Heart right ventricle (tissue), 16 donors: ENCODE measurements around the gene ACOXL. TPM values are rescaled to one million over a fixed set of nuclear protein-coding genes. Genes with fewer than 3 reads are reported as not detected.
A peak's percentile ranks its signal among the peaks of the same experiment; 100 is the strongest.

Experiments used
- ATAC-seq, 8 donors: fragments of 200-7000 bp; cut with Tn5 transposase; one replicate each; pipeline ENCODE4 v1.9.1; 2020; ENCODE audit warnings: mild to moderate bottlenecking in 8 of 8, moderate library complexity in 8 of 8, moderate number of reproducible peaks in 1 of 8
- DNase-seq, 2 donors: peaks; one replicate each; pipeline ENCODE4 v3.0.0-alpha.2; 2020
- H3K27ac ChIP-seq, 10 donors: fragments of 200-600 bp; sonication (generic) in 2 of 10; one replicate each; pipeline versions ENCODE4 v1.5.0 to v1.8.0; 2020 to 2022; ENCODE audit warnings: mild to moderate bottlenecking in 3 of 10
- H3K27me3 ChIP-seq, 7 donors: fragments of 200-600 bp; one replicate each; pipeline ENCODE4 v1.8.0; 2021 to 2022; ENCODE audit warnings: mild to moderate bottlenecking in 2 of 7
- H3K36me3 ChIP-seq, 9 donors: fragments of 200-600 bp; sonication (generic) in 1 of 9; one replicate each; pipeline versions ENCODE4 v1.5.0 to v1.8.0; 2020 to 2022; ENCODE audit warnings: mild to moderate bottlenecking in 2 of 9
- H3K4me1 ChIP-seq, 9 donors: fragments of 200-600 bp; sonication (generic) in 1 of 9; one replicate each; pipeline versions ENCODE4 v1.5.0 to v1.8.0; 2020 to 2022; ENCODE audit warnings: mild to moderate bottlenecking in 4 of 9
- H3K4me3 ChIP-seq, 10 donors: fragments of 200-600 bp; sonication (generic) in 2 of 10; one replicate each; pipeline versions ENCODE4 v1.5.0 to v1.8.0; 2020 to 2022; ENCODE audit warnings: mild to moderate bottlenecking in 7 of 10, moderate library complexity in 2 of 10
- H3K9me3 ChIP-seq, 11 donors: fragments of 200-600 bp in 10 of 11; sonication (generic) in 2 of 11; one replicate each; pipeline versions ENCODE4 v1.5.0 to v1.8.0; 2013 to 2022; ENCODE audit warnings: mild to moderate bottlenecking in 2 of 11, control low read depth in 1 of 11, moderate library complexity in 1 of 11
- WGBS, 2 donors: extraction: QIAGEN DNeasy Blood & Tissue Kit; methylation state at CpG; one replicate each; pipeline ENCODE4 v1.1.7; 2013; ENCODE audit warnings: inconsistent platforms in 1 of 2; 5-methylcytosine and 5-hydroxymethylcytosine counted together
- intact Hi-C, 10 donors: fragments of 100-400 bp; cut with DNase I; formaldehyde crosslinking; loops; one replicate each; pipeline versions ENCODE4 v1.11.1 to v1.14.2; 2022
- polyA plus RNA-seq, 2 donors: library from polyadenylated mRNA; stranded (reverse); fragments of 200-250 nt; gene quantifications; one replicate each; pipeline ENCODE4 v1.2.3, GENCODE V29; 2013
- total RNA-seq, 10 donors: library from RNA; stranded (reverse); fragmentation: NEBNext Ultra II Directional in 3 of 10; extraction: Animal tissue kit (Norgen Biotek cat#: 25700) in 3 of 10; gene quantifications; one replicate each; pipeline versions ENCODE4 v1.2.1 to v1.2.4, GENCODE V29; 2021 to 2023
- TF ChIP-seq, protein P1 (sequence below), 9 donors: fragments of 200-600 bp; sonication (generic) in 2 of 9; IDR thresholded peaks; one replicate each; pipeline versions ENCODE4 v1.5.0 to v1.8.0; 2021 to 2022; ENCODE audit warnings: antibody characterized with exemption in 9 of 9, mild to moderate bottlenecking in 5 of 9, moderate library complexity in 1 of 9
- donor health status: Arrhythmogenic right ventricular cardiomyopathy.
- donor health status: ischemic (EF 13 %, LVEDD 7.1; RV severe dilation, severe dysfunction).
- donor health status: healthy with polysubstance abuse.
- donor health status: DM: no; HTN: yes; CAD: no.
- donor health status: DM: no; HTN: no; CAD: no.
- donor health status: ischemic (EF 25% LVEDD 6.9; RV normal size, moderate dysfunction).
- donor health status: ischemic (EF 25% LVEDD 5.7; RV mildly dilated, moderate dysfunction).
- donor health status: healthy.
- donor health status: DM: yes; HTN: yes; CAD: no.
- donor health status: Ischemic cardiomyopathy.
- donor health status: ischemic (EF 35%, LVEDD 5.7; RV mildly dilated, moderate dysfunction).
- donor health status: nonischemic (EF 11% LVEDD 7.7; RV severe dilation, severe dysfunction).
- donor health status: DM: yes; HTN: yes; CAD: no.
- donor health status: PGD.
- donor health status: ischemic (EF 29% LVEDD 5.4; RV normal size, mild dysfunction).
- donor health status: nonischemic (EF 23%, LVEDD 6.1; RV moderate dilation, normal function).

The ACOXL gene
- total and polyA plus RNA-seq, 12 donors: not detected

GRCh38 chr2:110900191-110900590 is 167.8 kb downstream of the ACOXL start:
- Histone ChIP-seq H3K27ac (no peak overlapping the region), H3K4me3 (no peak overlapping the region), H3K4me1 (no peaks in the 10 kb centered on the region), H3K27me3 (no peaks in the 10 kb centered on the region), H3K9me3 (peaks cover 0 to 18% (median 10%) of the 10 kb centered on the region in 11 donors), H3K36me3 (no peaks in the 10 kb centered on the region)
- WGBS, 2 donors: 63 to 67% methylated on average over 2 of the region's 2 CpGs
- TF ChIP-seq, protein P1, sequence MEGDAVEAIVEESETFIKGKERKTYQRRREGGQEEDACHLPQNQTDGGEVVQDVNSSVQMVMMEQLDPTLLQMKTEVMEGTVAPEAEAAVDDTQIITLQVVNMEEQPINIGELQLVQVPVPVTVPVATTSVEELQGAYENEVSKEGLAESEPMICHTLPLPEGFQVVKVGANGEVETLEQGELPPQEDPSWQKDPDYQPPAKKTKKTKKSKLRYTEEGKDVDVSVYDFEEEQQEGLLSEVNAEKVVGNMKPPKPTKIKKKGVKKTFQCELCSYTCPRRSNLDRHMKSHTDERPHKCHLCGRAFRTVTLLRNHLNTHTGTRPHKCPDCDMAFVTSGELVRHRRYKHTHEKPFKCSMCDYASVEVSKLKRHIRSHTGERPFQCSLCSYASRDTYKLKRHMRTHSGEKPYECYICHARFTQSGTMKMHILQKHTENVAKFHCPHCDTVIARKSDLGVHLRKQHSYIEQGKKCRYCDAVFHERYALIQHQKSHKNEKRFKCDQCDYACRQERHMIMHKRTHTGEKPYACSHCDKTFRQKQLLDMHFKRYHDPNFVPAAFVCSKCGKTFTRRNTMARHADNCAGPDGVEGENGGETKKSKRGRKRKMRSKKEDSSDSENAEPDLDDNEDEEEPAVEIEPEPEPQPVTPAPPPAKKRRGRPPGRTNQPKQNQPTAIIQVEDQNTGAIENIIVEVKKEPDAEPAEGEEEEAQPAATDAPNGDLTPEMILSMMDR (IDR thresholded peaks at IDR 0.05): no peak
- intact Hi-C loops: no loop called here
- ATAC-seq: no peak
- no peak for DNase-seq

DNA sequence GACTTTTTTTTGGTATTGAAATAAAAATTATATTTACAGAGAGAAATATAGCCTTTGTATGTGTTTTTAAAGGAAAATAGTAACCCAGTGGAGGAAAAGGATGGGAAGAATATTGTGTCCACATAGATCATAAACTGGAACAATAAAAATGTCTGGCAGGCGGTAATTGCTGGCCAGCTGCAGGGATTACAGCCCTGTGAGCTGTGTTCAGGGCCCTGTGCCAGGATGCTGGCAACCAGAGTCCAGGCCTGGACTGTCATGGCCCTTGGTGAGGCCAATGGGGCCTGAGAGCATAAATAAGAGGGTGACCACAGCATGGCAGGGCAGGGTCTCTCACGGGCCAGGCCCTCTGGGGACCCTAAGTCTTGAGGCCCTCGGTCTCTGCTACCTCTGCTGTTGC is 171.2 kb downstream of the ACOXL start:
- ATAC-seq (peak in 2 of 8 donors; percentile 28 to 37), DNase-seq (no peak)
- H3K4me1 ChIP-seq: no peaks in the 10 kb centered on the region
- H3K27ac ChIP-seq: no peak overlapping the region
- H3K36me3 ChIP-seq: no peaks in the 10 kb centered on the region
- WGBS, 2 donors: 89 to 95% methylated on average over 3 of the region's 3 CpGs
- no peak overlapping the region for H3K4me3 ChIP-seq
- TF ChIP-seq, protein P1 (IDR thresholded peaks at IDR 0.05): no peak
- intact Hi-C loops: no loop called here
- H3K9me3 ChIP-seq: no peaks in the 10 kb centered on the region
- H3K27me3 ChIP-seq: no peaks in the 10 kb centered on the region

DNA sequence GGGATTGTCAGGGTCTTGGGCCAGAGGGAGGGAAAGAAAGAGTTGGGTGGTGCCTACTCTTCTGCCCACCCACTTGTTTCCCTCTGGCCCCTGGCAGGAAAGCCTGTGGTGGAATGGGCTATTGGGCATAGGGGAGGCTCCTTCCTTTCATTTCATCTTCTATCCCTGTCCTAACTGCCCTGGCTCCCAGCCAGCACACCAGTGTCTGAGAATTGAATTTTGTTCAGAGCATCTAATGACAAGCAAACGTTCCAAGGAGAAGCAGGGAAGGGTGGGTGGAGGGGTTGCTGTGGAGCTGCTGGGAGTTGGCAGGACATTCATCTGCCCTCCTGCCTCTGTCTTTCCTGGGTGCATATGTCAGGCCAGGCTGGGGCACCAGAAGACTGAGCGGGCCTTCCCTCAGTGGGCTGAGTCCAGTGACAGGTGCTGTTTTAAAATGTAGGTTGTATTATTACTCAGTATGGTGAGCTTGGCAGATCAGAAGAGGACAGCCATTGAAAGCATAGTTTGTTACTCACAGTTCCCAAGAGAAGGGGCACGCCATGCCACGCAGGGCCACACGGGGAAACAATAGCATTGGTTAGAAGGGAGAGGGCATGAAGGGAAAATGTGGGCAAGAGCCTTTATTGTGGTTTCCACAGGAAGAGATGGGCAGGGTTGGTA is 171.9 kb downstream of the ACOXL start:
- DNase-seq (no peak), ATAC-seq (no peak)
- H3K36me3 ChIP-seq: no peaks in the 10 kb centered on the region
- 79 to 87% methylated on average over 5 of the region's 5 CpGs for WGBS, 2 donors
- H3K27ac ChIP-seq: no peak overlapping the region
- no peaks in the 10 kb centered on the region for H3K27me3 ChIP-seq
- TF ChIP-seq, protein P1 (IDR thresholded peaks at IDR 0.05): no peak
- no peak overlapping the region for H3K4me3 ChIP-seq
- intact Hi-C loops: no loop called here
- no peaks in the 10 kb centered on the region for H3K9me3 ChIP-seq
- H3K4me1 ChIP-seq: no peaks in the 10 kb centered on the region

- H3K4me1 ChIP-seq: no peaks in the 10 kb centered on the region
- no peaks in the 10 kb centered on the region for H3K9me3 ChIP-seq
- intact Hi-C loops: no loop called here
- DNase-seq (no peak), ATAC-seq (no peak)
- TF ChIP-seq, protein P1 (IDR thresholded peaks at IDR 0.05): no peak
- 77 to 84% methylated on average over 3 of the region's 3 CpGs for WGBS, 2 donors
- H3K36me3 ChIP-seq: no peaks in the 10 kb centered on the region
- H3K27me3 ChIP-seq: no peaks in the 10 kb centered on the region
- H3K27ac ChIP-seq: no peak overlapping the region
- no peak overlapping the region for H3K4me3 ChIP-seq
These were observed 172.4 kb downstream of the ACOXL start for GRCh38 chr2:110904779-110905148.
